ENCODE results near the gene ERAP2. TPM values are rescaled to one million over a fixed set of nuclear protein-coding genes. Genes with fewer than 3 reads are reported as not detected.

ERAP2 gene
- total and polyA plus RNA-seq, 2 of the 13 experiments (the other 11 are each of a cell fraction or from before 2014, with no cell fraction given), result 12.8 to 16.6 TPM

- POLR2A ChIA-PET, result no interaction called here
- ATAC-seq (no peak), FAIRE-seq (no peak)
- no peak for TF ChIP-seq PATZ1 (CRISPR knock-in tag; IDR thresholded peaks at IDR 0.05)
- no peak for TF ChIP-seq DNMT3B (CRISPR knock-in tag; conservative IDR thresholded peaks at IDR 0.05)
- TF ChIP-seq HHEX (CRISPR knock-in tag; IDR thresholded peaks at IDR 0.05), result no peak
- TF ChIP-seq ZNF44 (CRISPR knock-in tag; IDR thresholded peaks at IDR 0.05), result no peak
- TF ChIP-seq SOX5 (CRISPR knock-in tag; IDR thresholded peaks at IDR 0.05; ENCODE audit: borderline replicate concordance), result no peak
- no peak for TF ChIP-seq ZC3H4 (CRISPR knock-in tag; IDR thresholded peaks at IDR 0.05; ENCODE audit: borderline replicate concordance)
- TF ChIP-seq ZSCAN20 (CRISPR knock-in tag; IDR thresholded peaks at IDR 0.05; ENCODE audit: borderline replicate concordance), result no peak
- TF ChIP-seq ZNF563 (CRISPR knock-in tag; IDR thresholded peaks at IDR 0.05), result no peak
- TF ChIP-seq MYC (CRISPR knock-in tag; IDR thresholded peaks at IDR 0.05; ENCODE audit: borderline replicate concordance), result no peak
- TF ChIP-seq, protein P1, sequence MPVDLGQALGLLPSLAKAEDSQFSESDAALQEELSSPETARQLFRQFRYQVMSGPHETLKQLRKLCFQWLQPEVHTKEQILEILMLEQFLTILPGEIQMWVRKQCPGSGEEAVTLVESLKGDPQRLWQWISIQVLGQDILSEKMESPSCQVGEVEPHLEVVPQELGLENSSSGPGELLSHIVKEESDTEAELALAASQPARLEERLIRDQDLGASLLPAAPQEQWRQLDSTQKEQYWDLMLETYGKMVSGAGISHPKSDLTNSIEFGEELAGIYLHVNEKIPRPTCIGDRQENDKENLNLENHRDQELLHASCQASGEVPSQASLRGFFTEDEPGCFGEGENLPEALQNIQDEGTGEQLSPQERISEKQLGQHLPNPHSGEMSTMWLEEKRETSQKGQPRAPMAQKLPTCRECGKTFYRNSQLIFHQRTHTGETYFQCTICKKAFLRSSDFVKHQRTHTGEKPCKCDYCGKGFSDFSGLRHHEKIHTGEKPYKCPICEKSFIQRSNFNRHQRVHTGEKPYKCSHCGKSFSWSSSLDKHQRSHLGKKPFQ (CRISPR knock-in tag; IDR thresholded peaks at IDR 0.05; ENCODE audit: insufficient replicate concordance), result no peak
- TF ChIP-seq, protein P2, sequence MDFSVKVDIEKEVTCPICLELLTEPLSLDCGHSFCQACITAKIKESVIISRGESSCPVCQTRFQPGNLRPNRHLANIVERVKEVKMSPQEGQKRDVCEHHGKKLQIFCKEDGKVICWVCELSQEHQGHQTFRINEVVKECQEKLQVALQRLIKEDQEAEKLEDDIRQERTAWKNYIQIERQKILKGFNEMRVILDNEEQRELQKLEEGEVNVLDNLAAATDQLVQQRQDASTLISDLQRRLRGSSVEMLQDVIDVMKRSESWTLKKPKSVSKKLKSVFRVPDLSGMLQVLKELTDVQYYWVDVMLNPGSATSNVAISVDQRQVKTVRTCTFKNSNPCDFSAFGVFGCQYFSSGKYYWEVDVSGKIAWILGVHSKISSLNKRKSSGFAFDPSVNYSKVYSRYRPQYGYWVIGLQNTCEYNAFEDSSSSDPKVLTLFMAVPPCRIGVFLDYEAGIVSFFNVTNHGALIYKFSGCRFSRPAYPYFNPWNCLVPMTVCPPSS (IDR thresholded peaks at IDR 0.05), result no peak
- TF ChIP-seq, protein P3, sequence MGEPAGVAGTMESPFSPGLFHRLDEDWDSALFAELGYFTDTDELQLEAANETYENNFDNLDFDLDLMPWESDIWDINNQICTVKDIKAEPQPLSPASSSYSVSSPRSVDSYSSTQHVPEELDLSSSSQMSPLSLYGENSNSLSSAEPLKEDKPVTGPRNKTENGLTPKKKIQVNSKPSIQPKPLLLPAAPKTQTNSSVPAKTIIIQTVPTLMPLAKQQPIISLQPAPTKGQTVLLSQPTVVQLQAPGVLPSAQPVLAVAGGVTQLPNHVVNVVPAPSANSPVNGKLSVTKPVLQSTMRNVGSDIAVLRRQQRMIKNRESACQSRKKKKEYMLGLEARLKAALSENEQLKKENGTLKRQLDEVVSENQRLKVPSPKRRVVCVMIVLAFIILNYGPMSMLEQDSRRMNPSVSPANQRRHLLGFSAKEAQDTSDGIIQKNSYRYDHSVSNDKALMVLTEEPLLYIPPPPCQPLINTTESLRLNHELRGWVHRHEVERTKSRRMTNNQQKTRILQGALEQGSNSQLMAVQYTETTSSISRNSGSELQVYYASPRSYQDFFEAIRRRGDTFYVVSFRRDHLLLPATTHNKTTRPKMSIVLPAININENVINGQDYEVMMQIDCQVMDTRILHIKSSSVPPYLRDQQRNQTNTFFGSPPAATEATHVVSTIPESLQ (CRISPR knock-in tag; conservative IDR thresholded peaks at IDR 0.05), result no peak
- TF ChIP-seq GLMP (CRISPR knock-in tag; IDR thresholded peaks at IDR 0.05; ENCODE audit: borderline replicate concordance), result no peak
- no peak for TF ChIP-seq ZBTB25 (CRISPR knock-in tag; IDR thresholded peaks at IDR 0.05)
- TF ChIP-seq PPARG (CRISPR knock-in tag; conservative IDR thresholded peaks at IDR 0.05), result no peak
- TF ChIP-seq SIX4 (CRISPR knock-in tag; IDR thresholded peaks at IDR 0.05), result no peak
- TF ChIP-seq ZNF3 (CRISPR knock-in tag; IDR thresholded peaks at IDR 0.05), result no peak
- TF ChIP-seq MEIS2 (CRISPR knock-in tag; IDR thresholded peaks at IDR 0.05), result no peak
Observed at GRCh38 chr5:96968614-96969013, 92.3 kb downstream of the ERAP2 start.

More at GRCh38 chr5:96968614-96969013, 92.3 kb downstream of the ERAP2 start:
- Histone ChIP-seq H3K9ac (ENCODE audit: insufficient read depth, low read depth, low read length) (no peak overlapping the region), H3K4me3 (replicated peaks in 1 of 3; ENCODE audit: insufficient read depth in 1 of 3, low read depth in 2 of 3, low read length in 3 of 3) (no peak overlapping the region), H2AFZ (ENCODE audit: low read length) (no peak overlapping the region), H3K36me3 (replicated peaks in 1 of 2; ENCODE audit: control insufficient read depth in 1 of 2, insufficient read depth in 2 of 2, low read length in 2 of 2) (no peaks in the 10 kb centered on the region), H3K79me2 (ENCODE audit: insufficient read depth, low read length) (peaks cover 27% of the 10 kb centered on the region), H3K27me3 (ENCODE audit: control insufficient read depth in 1 of 2, insufficient read depth in 2 of 2, low read length in 2 of 2) (no peaks in the 10 kb centered on the region), H3K9me3 (ENCODE audit: low read length) (no peaks in the 10 kb centered on the region), H4K20me1 (ENCODE audit: insufficient read depth, low read length) (no peaks in the 10 kb centered on the region), H3K4me1 (ENCODE audit: insufficient read depth, low read length) (peaks cover 15% of the 10 kb centered on the region; the same call in 1 of the 2 replicates), H3K4me2 (ENCODE audit: low read depth, low read length) (no peak overlapping the region), H3K27ac (ENCODE audit: extremely low read length, insufficient read depth, low read length) (no peak overlapping the region)
- in situ Hi-C loops (cut with HindIII; ENCODE audit: extremely low pct_ligation_motif_present, low pct_unique_long_range_greater_than_20kb) (no loop called here), intact Hi-C loops (cut with micrococcal nuclease; ENCODE audit: unreplicated experiment) (no loop called here)
- no TSS peak for BruUV-seq (replicated peaks)
- WGBS (ENCODE audit: low lambda C conversion rate), result 98% methylated on average over 2 of the region's 2 CpGs
- no peak for DNase-seq (ENCODE audit: low spot score)
- CTCF ChIA-PET (ENCODE audit: low intra/inter-chr PET ratio, low total read pairs), result no interaction called here

All from HepG2 (cell line).